IMR-90 (cell line): ENCODE data around the gene SH3BP2. TPM values are rescaled to one million over a fixed set of nuclear protein-coding genes. Genes with fewer than 3 reads are reported as not detected.

Experiments used
- ATAC-seq: fragments of 200-7000 bp; cut with Tn5 transposase; 2 replicates; pipeline ENCODE4 v1.9.1; 2020; ENCODE audit warnings: low read depth, mild to moderate bottlenecking, moderate library complexity
- BruUV-seq: library from RNA; stranded (reverse); fragments of 400-500 nt; replicated peaks from 2 replicates; lab custom pipeline; 2021; lab: Mats Ljungman, UMichigan
- CTCF ChIA-PET: fragments of 300-600 bp; formaldehyde crosslinking; extraction: SDS; loops from one replicate; lab custom pipeline; 2021; ENCODE audit warnings: antibody characterized with exemption; lab: Yijun Ruan, JAX
- POLR2A ChIA-PET: fragments of 300-600 bp; sonication (Branson Sonifier 250); formaldehyde crosslinking; loops from one replicate; lab custom pipeline; 2022; ENCODE audit warnings: antibody characterized with exemption; ENCODE audit not compliant: unreplicated experiment; lab: Charles Lee
- DNase-seq: peaks from one replicate; pipeline ENCODE4 v3.0.0; 2013
- H2AFZ ChIP-seq: replicated peaks from 2 replicates; pipeline ENCODE3; 2013; ENCODE audit warnings: low read length, mild to moderate bottlenecking; ENCODE audit not compliant: poor library complexity
- H2AK5ac ChIP-seq: 2 replicates; pipeline ENCODE4 v1.6.1; 2013; ENCODE audit warnings: low read depth, low read length, inconsistent platforms
- H2AK9ac ChIP-seq: replicated peaks from 2 replicates; pipeline ENCODE3; 2013; ENCODE audit warnings: mild to moderate bottlenecking, low read depth, low read length, moderate library complexity; ENCODE audit not compliant: poor library complexity
- H2BK120ac ChIP-seq: 2 replicates; pipeline ENCODE4 v1.6.1; 2013; ENCODE audit warnings: low read depth, low read length, inconsistent platforms
- H2BK15ac ChIP-seq: 3 replicates; pipeline ENCODE4 v1.6.1; 2013; ENCODE audit warnings: low read depth, low read length, inconsistent platforms
- H2BK20ac ChIP-seq: 2 replicates; pipeline ENCODE4 v1.6.1; 2013; ENCODE audit warnings: low read depth, mild to moderate bottlenecking, inconsistent platforms, low read length, moderate library complexity
- H2BK5ac ChIP-seq: 2 replicates; pipeline ENCODE4 v1.6.1; 2013; ENCODE audit warnings: mild to moderate bottlenecking, low read depth, low read length, inconsistent platforms; ENCODE audit not compliant: poor library complexity, severe bottlenecking
- H3K14ac ChIP-seq: replicated peaks from 2 replicates; pipeline ENCODE4 v1.6.1; 2013; ENCODE audit warnings: low read depth, low read length, inconsistent platforms
- H3K18ac ChIP-seq: 2 replicates; pipeline ENCODE4 v1.6.1; 2013; ENCODE audit warnings: low read depth, low read length, control low read depth
- H3K23ac ChIP-seq: 2 replicates; pipeline ENCODE4 v1.6.1; 2013; ENCODE audit warnings: low read depth, low read length, inconsistent platforms
- H3K27ac ChIP-seq: 2 replicates; pipeline ENCODE4 v1.5.1; 2013; ENCODE audit warnings: mild to moderate bottlenecking, control low read depth, low read length; ENCODE audit not compliant: insufficient read depth
- H3K27me3 ChIP-seq: 2 replicates; pipeline ENCODE4 v1.6.1; 2013; ENCODE audit warnings: low read length; ENCODE audit not compliant: control insufficient read depth, insufficient read depth
- H3K36me3 ChIP-seq: 2 replicates; pipeline ENCODE4 v1.6.1; 2013; ENCODE audit warnings: low read length, mixed read lengths; ENCODE audit not compliant: control insufficient read depth, insufficient read depth
- H3K4ac ChIP-seq: 2 replicates; pipeline ENCODE4 v1.6.1; 2013; ENCODE audit warnings: low read depth, low read length, inconsistent platforms
- H3K4me1 ChIP-seq: 2 replicates; pipeline ENCODE4 v1.6.1; 2013; ENCODE audit warnings: low read length, mixed read lengths; ENCODE audit not compliant: control insufficient read depth, insufficient read depth
- H3K4me2 ChIP-seq: 2 replicates; pipeline ENCODE4 v1.6.1; 2013; ENCODE audit warnings: low read depth, mild to moderate bottlenecking, control low read depth, low read length, moderate library complexity
- H3K4me3 ChIP-seq: 2 replicates; pipeline ENCODE4 v1.5.1; 2013; ENCODE audit warnings: low read depth, mild to moderate bottlenecking, control low read depth, low read length, moderate library complexity; ENCODE audit not compliant: insufficient read depth
- H3K56ac ChIP-seq: 2 replicates; pipeline ENCODE4 v1.6.1; 2013; ENCODE audit warnings: low read length, inconsistent platforms; ENCODE audit not compliant: insufficient read depth; ENCODE audit errors: extremely low read depth
- H3K79me1 ChIP-seq, 2 experiments: 2 replicates each; pipeline ENCODE4 v1.6.1; 2013; ENCODE audit warnings: low read length in 2 of 2, inconsistent platforms in 1 of 2, low read depth in 1 of 2
- H3K9ac ChIP-seq: 2 replicates; pipeline ENCODE4 v1.6.1; 2013; ENCODE audit warnings: low read depth, low read length, control low read depth
- H3K9me1 ChIP-seq: 2 replicates; pipeline ENCODE4 v1.6.1; 2013; ENCODE audit warnings: low read length, inconsistent platforms; ENCODE audit not compliant: insufficient read depth
- H3K9me3 ChIP-seq: 2 replicates; pipeline ENCODE4 v1.6.1; 2013; ENCODE audit warnings: low read length; ENCODE audit not compliant: control insufficient read depth, insufficient read depth
- H4K20me1 ChIP-seq: 2 replicates; pipeline ENCODE4 v1.6.1; 2013; ENCODE audit warnings: low read length, inconsistent platforms; ENCODE audit not compliant: insufficient read depth
- H4K5ac ChIP-seq: 2 replicates; pipeline ENCODE4 v1.6.1; 2013; ENCODE audit warnings: mild to moderate bottlenecking, low read depth, low read length, control low read depth
- H4K8ac ChIP-seq, 2 experiments: 2 replicates each; pipeline ENCODE4 v1.6.1; 2013; ENCODE audit warnings: low read depth in 2 of 2, low read length in 2 of 2, control low read depth in 1 of 2, inconsistent platforms in 1 of 2
- H4K91ac ChIP-seq: 2 replicates; pipeline ENCODE4 v1.6.1; 2013; ENCODE audit warnings: low read depth, low read length, inconsistent platforms; ENCODE audit not compliant: insufficient read depth
- SMC3 ChIP-seq: fragments of 150-350 bp; IDR thresholded peaks from 2 replicates; pipeline ENCODE4 v1.6.1; 2016; ENCODE audit warnings: low read depth, mild to moderate bottlenecking, antibody characterized with exemption, low read length, moderate library complexity
- USF2 ChIP-seq: fragments of 150-350 bp; IDR thresholded peaks from 2 replicates; pipeline ENCODE4 v1.6.1; 2017; ENCODE audit warnings: mild to moderate bottlenecking, antibody characterized with exemption, low read length, low read depth
- WGBS, 2 experiments: methylation state at CpG; one replicate each; pipeline versions ENCODE4 v1.1.5 to v1.1.7; 2013; ENCODE audit warnings: missing lambda C conversion rate in 2 of 2; ENCODE audit not compliant: insufficient read length in 1 of 2; ENCODE audit errors: extremely low coverage in 2 of 2; 5-methylcytosine and 5-hydroxymethylcytosine counted together
- dilution Hi-C: fragments of 300-500 bp; cut with HindIII; formaldehyde crosslinking; loops from one replicate; pipeline ENCODE4 v1.14.3; 2018; ENCODE audit warnings: low sequenced_read_pairs; ENCODE audit not compliant: unreplicated experiment
- in situ Hi-C: fragments of 300-500 bp; cut with MboI; formaldehyde crosslinking; loops from 3 replicates; pipeline ENCODE4 v1.14.3; 2019; ENCODE audit warnings: low sequenced_read_pairs, inconsistent platforms, mixed read lengths
- intact Hi-C: fragments of 100-400 bp; cut with micrococcal nuclease; formaldehyde crosslinking; loops from 2 replicates; pipeline ENCODE4 v1.10.0; 2022
- polyA plus RNA-seq, 3 experiments: library from polyadenylated mRNA; depleted of rRNA; stranded (reverse); fragments of >200 nt; gene quantifications; 2 replicates each; pipeline ENCODE4 v1.2.3, GENCODE V29; 2012; ENCODE audit warnings: low replicate concordance in 1 of 3
- total RNA-seq: library from RNA; depleted of rRNA; stranded (reverse); fragments of >200 nt; gene quantifications from 2 replicates; pipeline ENCODE4 v1.2.3, GENCODE V29; 2012
- TF ChIP-seq, protein P1 (sequence below): conservative IDR thresholded peaks from 2 replicates; pipeline ENCODE4 v1.5.1; 2012; ENCODE audit warnings: mild to moderate bottlenecking, low read depth, low read length, improper control_type of control experiment

Gene SH3BP2
- total and polyA plus RNA-seq, 2 of the 4 experiments (the other 2 are of a cell fraction): 9.0 to 37.2 TPM

DNA sequence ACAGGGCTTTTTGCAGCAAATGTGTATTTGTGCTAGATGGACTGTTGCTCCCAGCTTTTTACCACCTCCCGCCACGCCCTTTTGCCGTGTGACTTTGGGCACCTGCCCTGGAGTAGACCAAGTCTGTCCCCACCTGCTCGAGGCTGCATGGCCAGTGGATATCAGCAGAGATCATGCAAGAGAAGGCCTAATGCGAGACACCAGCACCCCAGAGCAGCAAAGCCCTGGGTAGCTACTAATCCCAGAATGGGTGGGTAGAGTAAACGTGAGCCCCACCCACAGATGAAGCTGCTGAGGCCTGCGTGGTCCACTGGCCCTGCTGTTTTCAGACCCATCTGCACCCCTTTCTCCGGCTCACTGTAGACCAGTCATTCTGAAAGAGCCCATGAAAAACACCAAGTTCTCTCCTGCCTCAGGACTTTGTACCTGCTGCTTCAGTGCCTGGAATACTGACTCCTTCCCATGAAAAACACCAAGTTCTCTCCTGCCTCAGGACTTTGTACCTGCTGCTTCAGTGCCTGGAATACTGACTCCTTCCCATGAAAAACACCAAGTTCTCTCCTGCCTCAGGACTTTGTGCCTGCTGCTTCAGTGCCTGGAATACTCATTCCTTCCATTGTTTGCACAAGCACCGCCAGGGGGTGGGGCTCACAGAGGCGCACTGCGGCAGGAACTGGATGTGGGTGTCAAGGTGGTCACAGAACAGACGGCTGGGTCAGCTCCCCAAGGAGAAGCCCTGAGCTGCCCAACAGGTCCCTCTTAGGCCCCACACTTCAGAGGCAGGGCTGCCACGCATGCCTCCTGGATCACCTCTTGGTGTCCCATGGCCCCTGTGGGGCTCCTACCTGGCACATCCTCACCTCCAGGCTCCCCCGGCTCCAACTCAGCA lies 31.6 kb upstream of the SH3BP2 start:
- Histone ChIP-seq H3K27ac (no peak overlapping the region), H4K8ac (no peak overlapping the region), H3K56ac (no peak overlapping the region), H2BK20ac (no peak overlapping the region), H2BK5ac (no peak overlapping the region), H4K20me1 (no peaks in the 10 kb centered on the region), H3K4me3 (no peak overlapping the region), H3K27me3 (no peaks in the 10 kb centered on the region), H3K14ac (no peak overlapping the region), H3K18ac (no peak overlapping the region), H3K23ac (no peak overlapping the region), H3K4me2 (no peak overlapping the region), H3K79me1 (no peaks in the 10 kb centered on the region), H3K36me3 (no peaks in the 10 kb centered on the region), H4K5ac (no peak overlapping the region), H2AK5ac (no peak overlapping the region), H2BK120ac (no peak overlapping the region), H3K9me1 (no peaks in the 10 kb centered on the region), H3K4me1 (peaks cover 4% of the 10 kb centered on the region; the same call in 1 of the 2 replicates), H3K9ac (no peak overlapping the region), H3K4ac (no peak overlapping the region), H2AK9ac (no peak overlapping the region), H3K9me3 (no peaks in the 10 kb centered on the region), H4K91ac (no peak overlapping the region), H2AFZ (no peak overlapping the region), H2BK15ac (no peak overlapping the region)
- TF ChIP-seq SMC3 (no peak), USF2 (no peak)
- TF ChIP-seq, protein P1, sequence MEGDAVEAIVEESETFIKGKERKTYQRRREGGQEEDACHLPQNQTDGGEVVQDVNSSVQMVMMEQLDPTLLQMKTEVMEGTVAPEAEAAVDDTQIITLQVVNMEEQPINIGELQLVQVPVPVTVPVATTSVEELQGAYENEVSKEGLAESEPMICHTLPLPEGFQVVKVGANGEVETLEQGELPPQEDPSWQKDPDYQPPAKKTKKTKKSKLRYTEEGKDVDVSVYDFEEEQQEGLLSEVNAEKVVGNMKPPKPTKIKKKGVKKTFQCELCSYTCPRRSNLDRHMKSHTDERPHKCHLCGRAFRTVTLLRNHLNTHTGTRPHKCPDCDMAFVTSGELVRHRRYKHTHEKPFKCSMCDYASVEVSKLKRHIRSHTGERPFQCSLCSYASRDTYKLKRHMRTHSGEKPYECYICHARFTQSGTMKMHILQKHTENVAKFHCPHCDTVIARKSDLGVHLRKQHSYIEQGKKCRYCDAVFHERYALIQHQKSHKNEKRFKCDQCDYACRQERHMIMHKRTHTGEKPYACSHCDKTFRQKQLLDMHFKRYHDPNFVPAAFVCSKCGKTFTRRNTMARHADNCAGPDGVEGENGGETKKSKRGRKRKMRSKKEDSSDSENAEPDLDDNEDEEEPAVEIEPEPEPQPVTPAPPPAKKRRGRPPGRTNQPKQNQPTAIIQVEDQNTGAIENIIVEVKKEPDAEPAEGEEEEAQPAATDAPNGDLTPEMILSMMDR: 0 out of 2 replicates have a peak, but pooled peaks have one; percentile 10
- in situ Hi-C loops (loop anchor here (25.0 kb wide), 1 partner anchor 276 kb away; no protein-coding TSS in a partner anchor), intact Hi-C loops (loop anchor here (5.0 kb wide), 2 partner anchors 131 to 276 kb away; no protein-coding TSS in a partner anchor), dilution Hi-C loops (no loop called here)
- ChIA-PET CTCF (interaction anchor here (0.5 kb wide), 1 partner anchor 118 kb away, joined by 3 read pairs; no protein-coding TSS in a partner anchor), POLR2A (no interaction called here)
- no TSS peak for BruUV-seq
- ATAC-seq (no peak), DNase-seq (no peak)
- 95% methylated on average over 4 of the region's 14 CpGs; no CpG with 5 or more reads in 1 of the 2 experiments for whole genome bisulfite sequencing, 2 experiments
